Measurements from ENCODE around the gene LRRC59. TPM values are rescaled to one million over a fixed set of nuclear protein-coding genes. Genes with fewer than 3 reads are reported as not detected.

LRRC59 gene
- total and polyA plus RNA-seq, 2 of the 13 experiments (the other 11 are each of a cell fraction or from before 2014, with no cell fraction given), result 87.3 to 222 TPM

DNA sequence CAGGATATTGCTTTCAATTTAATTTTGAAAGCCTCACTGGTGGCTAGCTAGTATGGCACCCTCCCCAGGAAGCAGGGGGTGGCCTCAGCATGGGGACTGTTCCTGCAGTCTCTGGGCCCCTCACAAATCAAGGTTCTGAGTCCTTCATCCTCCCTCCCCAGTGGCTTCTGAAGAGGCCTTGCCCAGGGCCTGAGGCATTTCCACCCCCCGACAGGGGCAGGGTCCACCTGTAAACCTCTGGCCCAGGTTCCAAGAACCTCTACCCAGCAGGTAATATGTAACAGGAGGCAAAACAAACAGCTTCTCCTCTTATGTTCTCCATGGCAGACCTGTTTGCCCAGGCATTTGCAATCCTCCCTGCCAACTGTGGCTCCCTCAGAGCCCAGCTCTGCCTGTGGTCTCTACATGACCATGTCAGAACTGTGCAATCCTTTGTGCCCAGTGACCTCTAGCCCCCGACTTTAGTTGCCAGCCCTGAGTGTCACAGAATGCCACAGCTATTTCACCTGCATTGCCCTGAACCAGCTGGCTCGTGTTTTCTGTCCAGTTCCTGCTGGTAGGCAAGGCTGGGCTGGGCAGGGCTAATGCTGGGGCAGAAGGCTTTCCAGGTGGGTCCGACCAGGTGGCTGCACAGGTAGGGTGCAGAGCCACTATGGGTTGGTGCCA lies 43.0 kb upstream of the LRRC59 start (continued):
- TF ChIP-seq, protein P1, sequence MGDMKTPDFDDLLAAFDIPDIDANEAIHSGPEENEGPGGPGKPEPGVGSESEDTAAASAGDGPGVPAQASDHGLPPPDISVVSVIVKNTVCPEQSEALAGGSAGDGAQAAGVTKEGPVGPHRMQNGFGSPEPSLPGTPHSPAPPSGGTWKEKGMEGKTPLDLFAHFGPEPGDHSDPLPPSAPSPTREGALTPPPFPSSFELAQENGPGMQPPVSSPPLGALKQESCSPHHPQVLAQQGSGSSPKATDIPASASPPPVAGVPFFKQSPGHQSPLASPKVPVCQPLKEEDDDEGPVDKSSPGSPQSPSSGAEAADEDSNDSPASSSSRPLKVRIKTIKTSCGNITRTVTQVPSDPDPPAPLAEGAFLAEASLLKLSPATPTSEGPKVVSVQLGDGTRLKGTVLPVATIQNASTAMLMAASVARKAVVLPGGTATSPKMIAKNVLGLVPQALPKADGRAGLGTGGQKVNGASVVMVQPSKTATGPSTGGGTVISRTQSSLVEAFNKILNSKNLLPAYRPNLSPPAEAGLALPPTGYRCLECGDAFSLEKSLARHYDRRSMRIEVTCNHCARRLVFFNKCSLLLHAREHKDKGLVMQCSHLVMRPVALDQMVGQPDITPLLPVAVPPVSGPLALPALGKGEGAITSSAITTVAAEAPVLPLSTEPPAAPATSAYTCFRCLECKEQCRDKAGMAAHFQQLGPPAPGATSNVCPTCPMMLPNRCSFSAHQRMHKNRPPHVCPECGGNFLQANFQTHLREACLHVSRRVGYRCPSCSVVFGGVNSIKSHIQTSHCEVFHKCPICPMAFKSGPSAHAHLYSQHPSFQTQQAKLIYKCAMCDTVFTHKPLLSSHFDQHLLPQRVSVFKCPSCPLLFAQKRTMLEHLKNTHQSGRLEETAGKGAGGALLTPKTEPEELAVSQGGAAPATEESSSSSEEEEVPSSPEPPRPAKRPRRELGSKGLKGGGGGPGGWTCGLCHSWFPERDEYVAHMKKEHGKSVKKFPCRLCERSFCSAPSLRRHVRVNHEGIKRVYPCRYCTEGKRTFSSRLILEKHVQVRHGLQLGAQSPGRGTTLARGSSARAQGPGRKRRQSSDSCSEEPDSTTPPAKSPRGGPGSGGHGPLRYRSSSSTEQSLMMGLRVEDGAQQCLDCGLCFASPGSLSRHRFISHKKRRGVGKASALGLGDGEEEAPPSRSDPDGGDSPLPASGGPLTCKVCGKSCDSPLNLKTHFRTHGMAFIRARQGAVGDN (CRISPR knock-in tag; IDR thresholded peaks at IDR 0.05), result peak; percentile 74
- TF ChIP-seq ZNF501 (CRISPR knock-in tag; IDR thresholded peaks at IDR 0.05) (peak; percentile 71), NFE2L2 (IDR thresholded peaks at IDR 0.05; ENCODE audit: low read length) (no peak), CEBPG (CRISPR knock-in tag; IDR thresholded peaks at IDR 0.05) (peak; percentile 58; the same call in 1 of the 2 replicates), ZFP41 (CRISPR knock-in tag; IDR thresholded peaks at IDR 0.05; ENCODE audit: borderline replicate concordance) (no peak), TBX2 (CRISPR knock-in tag; IDR thresholded peaks at IDR 0.05; ENCODE audit: borderline replicate concordance) (no peak; the same call in 1 of the 2 replicates), JUND (CRISPR knock-in tag; IDR thresholded peaks at IDR 0.05) (peak; percentile 10; the same call in 1 of the 2 replicates), KLF13 (CRISPR knock-in tag; IDR thresholded peaks at IDR 0.05) (0 out of 2 replicates have a peak, but pooled peaks have one; percentile 57), ZEB1 (IDR thresholded peaks at IDR 0.05; ENCODE audit: insufficient replicate concordance, low read depth) (peak; percentile 98), EED (CRISPR knock-in tag; IDR thresholded peaks at IDR 0.05) (0 out of 2 replicates have a peak, but pooled peaks have one; percentile 52), ZNF251 (CRISPR knock-in tag; IDR thresholded peaks at IDR 0.05) (0 out of 2 replicates have a peak, but pooled peaks have one; percentile 45)
- TF ChIP-seq, protein P2, sequence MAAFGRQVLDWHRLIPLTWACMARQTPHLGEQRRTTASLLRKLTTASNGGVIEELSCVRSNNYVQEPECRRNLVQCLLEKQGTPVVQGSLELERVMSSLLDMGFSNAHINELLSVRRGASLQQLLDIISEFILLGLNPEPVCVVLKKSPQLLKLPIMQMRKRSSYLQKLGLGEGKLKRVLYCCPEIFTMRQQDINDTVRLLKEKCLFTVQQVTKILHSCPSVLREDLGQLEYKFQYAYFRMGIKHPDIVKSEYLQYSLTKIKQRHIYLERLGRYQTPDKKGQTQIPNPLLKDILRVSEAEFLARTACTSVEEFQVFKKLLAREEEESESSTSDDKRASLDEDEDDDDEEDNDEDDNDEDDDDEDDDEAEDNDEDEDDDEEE (CRISPR knock-in tag; IDR thresholded peaks at IDR 0.05), result peak; percentile 63; the same call in 1 of the 2 replicates
- TF ChIP-seq, protein P3, sequence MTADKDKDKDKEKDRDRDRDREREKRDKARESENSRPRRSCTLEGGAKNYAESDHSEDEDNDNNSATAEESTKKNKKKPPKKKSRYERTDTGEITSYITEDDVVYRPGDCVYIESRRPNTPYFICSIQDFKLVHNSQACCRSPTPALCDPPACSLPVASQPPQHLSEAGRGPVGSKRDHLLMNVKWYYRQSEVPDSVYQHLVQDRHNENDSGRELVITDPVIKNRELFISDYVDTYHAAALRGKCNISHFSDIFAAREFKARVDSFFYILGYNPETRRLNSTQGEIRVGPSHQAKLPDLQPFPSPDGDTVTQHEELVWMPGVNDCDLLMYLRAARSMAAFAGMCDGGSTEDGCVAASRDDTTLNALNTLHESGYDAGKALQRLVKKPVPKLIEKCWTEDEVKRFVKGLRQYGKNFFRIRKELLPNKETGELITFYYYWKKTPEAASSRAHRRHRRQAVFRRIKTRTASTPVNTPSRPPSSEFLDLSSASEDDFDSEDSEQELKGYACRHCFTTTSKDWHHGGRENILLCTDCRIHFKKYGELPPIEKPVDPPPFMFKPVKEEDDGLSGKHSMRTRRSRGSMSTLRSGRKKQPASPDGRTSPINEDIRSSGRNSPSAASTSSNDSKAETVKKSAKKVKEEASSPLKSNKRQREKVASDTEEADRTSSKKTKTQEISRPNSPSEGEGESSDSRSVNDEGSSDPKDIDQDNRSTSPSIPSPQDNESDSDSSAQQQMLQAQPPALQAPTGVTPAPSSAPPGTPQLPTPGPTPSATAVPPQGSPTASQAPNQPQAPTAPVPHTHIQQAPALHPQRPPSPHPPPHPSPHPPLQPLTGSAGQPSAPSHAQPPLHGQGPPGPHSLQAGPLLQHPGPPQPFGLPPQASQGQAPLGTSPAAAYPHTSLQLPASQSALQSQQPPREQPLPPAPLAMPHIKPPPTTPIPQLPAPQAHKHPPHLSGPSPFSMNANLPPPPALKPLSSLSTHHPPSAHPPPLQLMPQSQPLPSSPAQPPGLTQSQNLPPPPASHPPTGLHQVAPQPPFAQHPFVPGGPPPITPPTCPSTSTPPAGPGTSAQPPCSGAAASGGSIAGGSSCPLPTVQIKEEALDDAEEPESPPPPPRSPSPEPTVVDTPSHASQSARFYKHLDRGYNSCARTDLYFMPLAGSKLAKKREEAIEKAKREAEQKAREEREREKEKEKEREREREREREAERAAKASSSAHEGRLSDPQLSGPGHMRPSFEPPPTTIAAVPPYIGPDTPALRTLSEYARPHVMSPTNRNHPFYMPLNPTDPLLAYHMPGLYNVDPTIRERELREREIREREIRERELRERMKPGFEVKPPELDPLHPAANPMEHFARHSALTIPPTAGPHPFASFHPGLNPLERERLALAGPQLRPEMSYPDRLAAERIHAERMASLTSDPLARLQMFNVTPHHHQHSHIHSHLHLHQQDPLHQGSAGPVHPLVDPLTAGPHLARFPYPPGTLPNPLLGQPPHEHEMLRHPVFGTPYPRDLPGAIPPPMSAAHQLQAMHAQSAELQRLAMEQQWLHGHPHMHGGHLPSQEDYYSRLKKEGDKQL (CRISPR knock-in tag; IDR thresholded peaks at IDR 0.05; ENCODE audit: low read depth), result no peak
- TF ChIP-seq, protein P4, sequence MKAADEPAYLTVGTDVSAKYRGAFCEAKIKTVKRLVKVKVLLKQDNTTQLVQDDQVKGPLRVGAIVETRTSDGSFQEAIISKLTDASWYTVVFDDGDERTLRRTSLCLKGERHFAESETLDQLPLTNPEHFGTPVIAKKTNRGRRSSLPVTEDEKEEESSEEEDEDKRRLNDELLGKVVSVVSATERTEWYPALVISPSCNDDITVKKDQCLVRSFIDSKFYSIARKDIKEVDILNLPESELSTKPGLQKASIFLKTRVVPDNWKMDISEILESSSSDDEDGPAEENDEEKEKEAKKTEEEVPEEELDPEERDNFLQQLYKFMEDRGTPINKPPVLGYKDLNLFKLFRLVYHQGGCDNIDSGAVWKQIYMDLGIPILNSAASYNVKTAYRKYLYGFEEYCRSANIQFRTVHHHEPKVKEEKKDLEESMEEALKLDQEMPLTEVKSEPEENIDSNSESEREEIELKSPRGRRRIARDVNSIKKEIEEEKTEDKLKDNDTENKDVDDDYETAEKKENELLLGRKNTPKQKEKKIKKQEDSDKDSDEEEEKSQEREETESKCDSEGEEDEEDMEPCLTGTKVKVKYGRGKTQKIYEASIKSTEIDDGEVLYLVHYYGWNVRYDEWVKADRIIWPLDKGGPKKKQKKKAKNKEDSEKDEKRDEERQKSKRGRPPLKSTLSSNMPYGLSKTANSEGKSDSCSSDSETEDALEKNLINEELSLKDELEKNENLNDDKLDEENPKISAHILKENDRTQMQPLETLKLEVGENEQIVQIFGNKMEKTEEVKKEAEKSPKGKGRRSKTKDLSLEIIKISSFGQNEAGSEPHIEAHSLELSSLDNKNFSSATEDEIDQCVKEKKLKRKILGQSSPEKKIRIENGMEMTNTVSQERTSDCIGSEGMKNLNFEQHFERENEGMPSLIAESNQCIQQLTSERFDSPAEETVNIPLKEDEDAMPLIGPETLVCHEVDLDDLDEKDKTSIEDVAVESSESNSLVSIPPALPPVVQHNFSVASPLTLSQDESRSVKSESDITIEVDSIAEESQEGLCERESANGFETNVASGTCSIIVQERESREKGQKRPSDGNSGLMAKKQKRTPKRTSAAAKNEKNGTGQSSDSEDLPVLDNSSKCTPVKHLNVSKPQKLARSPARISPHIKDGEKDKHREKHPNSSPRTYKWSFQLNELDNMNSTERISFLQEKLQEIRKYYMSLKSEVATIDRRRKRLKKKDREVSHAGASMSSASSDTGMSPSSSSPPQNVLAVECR (CRISPR knock-in tag; IDR thresholded peaks at IDR 0.05; ENCODE audit: borderline replicate concordance), result peak; percentile 48; the same call in 1 of the 2 replicates

Data from HepG2 (cell line).